SK-N-SH (cell line): ENCODE data around the gene PPM1E. TPM values are rescaled to one million over a fixed set of nuclear protein-coding genes. Genes with fewer than 3 reads are reported as not detected.

ENCODE experiments used
- CTCF ChIA-PET: fragments of 300-600, 350-600 bp; formaldehyde crosslinking; extraction: SDS; loops from one replicate; lab custom pipeline; 2021; lab: Yijun Ruan, JAX
- POLR2A ChIA-PET: fragments of 350-600 bp; sonication (Branson Sonifier 250); formaldehyde crosslinking; extraction: SDS; loops from one replicate; lab custom pipeline; 2020; ENCODE audit warnings: antibody characterized with exemption, inconsistent platforms; lab: Yijun Ruan, JAX
- DNase-seq: peaks from one replicate; pipeline ENCODE4 v3.0.0; 2012
- H2AFZ ChIP-seq: fragments of 200-600 bp; sonication (generic); 2 replicates; pipeline ENCODE4 v1.8.1; 2016; ENCODE audit warnings: antibody characterized with exemption, mild to moderate bottlenecking, low read depth
- H3F3A ChIP-seq: fragments of 200-600 bp; sonication (generic); replicated peaks from 2 replicates; pipeline ENCODE3; 2016; ENCODE audit warnings: antibody characterized with exemption, mild to moderate bottlenecking; ENCODE audit not compliant: insufficient read depth
- H3K27ac ChIP-seq, 2 experiments: fragments of 200-500 bp in 1 of 2; fragments of 200-600 bp in 1 of 2; sonication (Bioruptor generic) in 1 of 2; sonication (generic), shearing (Covaris generic) in 1 of 2; 2 replicates each; pipeline versions ENCODE4 v1.5.1 to v1.6.1; 2014 to 2016; ENCODE audit warnings: low read depth in 2 of 2, inconsistent platforms in 1 of 2, low read length in 1 of 2, mild to moderate bottlenecking in 1 of 2, mixed read lengths in 1 of 2
- H3K27me3 ChIP-seq: fragments of 200-600 bp; sonication (generic), shearing (Covaris generic); 2 replicates; pipeline ENCODE4 v1.6.1; 2016; ENCODE audit warnings: mixed run types; ENCODE audit not compliant: insufficient read depth
- H3K36me3 ChIP-seq, 2 experiments: fragments of 200-500 bp in 1 of 2; fragments of 200-600 bp in 1 of 2; sonication (Bioruptor generic) in 1 of 2; sonication (generic) in 1 of 2; replicated peaks in 1 of 2; 2 replicates each; pipeline versions ENCODE3 to v1.5.1; 2014 to 2016; ENCODE audit warnings: low read length in 1 of 2, mild to moderate bottlenecking in 1 of 2; ENCODE audit not compliant: insufficient read depth in 2 of 2, control insufficient read depth in 1 of 2
- H3K4me1 ChIP-seq, 2 experiments: fragments of 200-500 bp in 1 of 2; fragments of 200-600 bp in 1 of 2; sonication (Bioruptor generic) in 1 of 2; sonication (generic), shearing (Covaris generic) in 1 of 2; 2 replicates each; pipeline versions ENCODE4 v1.5.1 to v1.6.1; 2014 to 2016; ENCODE audit warnings: low read depth in 1 of 2, low read length in 1 of 2, mixed run types in 1 of 2; ENCODE audit not compliant: insufficient read depth in 2 of 2, control insufficient read depth in 1 of 2
- H3K4me2 ChIP-seq: fragments of 200-600 bp; sonication (generic), shearing (Covaris generic); 2 replicates; pipeline ENCODE4 v1.6.1; 2017; ENCODE audit warnings: mixed run types
- H3K4me3 ChIP-seq, 2 experiments: fragments of 200-500 bp in 1 of 2; fragments of 200-600 bp in 1 of 2; sonication (Bioruptor generic) in 1 of 2; sonication (generic), shearing (Covaris generic) in 1 of 2; 2 replicates each; pipeline versions ENCODE4 v1.5.1 to v1.8.1; 2014 to 2016; ENCODE audit warnings: low read depth in 2 of 2, inconsistent platforms in 1 of 2, low read length in 1 of 2, mild to moderate bottlenecking in 1 of 2, mixed read lengths in 1 of 2, moderate library complexity in 1 of 2
- H3K79me2 ChIP-seq: fragments of 200-600 bp; sonication (generic); 2 replicates; pipeline ENCODE4 v1.8.1; 2017; ENCODE audit warnings: mild to moderate bottlenecking; ENCODE audit not compliant: insufficient read depth
- H3K9ac ChIP-seq: fragments of 200-600 bp; sonication (generic); 2 replicates; pipeline ENCODE4 v1.6.1; 2017; ENCODE audit warnings: mixed run types
- H3K9me2 ChIP-seq: fragments of 200-600 bp; sonication (generic); 2 replicates; pipeline ENCODE4 v1.6.1; 2017; ENCODE audit warnings: mixed run types
- H3K9me3 ChIP-seq: fragments of 200-600 bp; sonication (generic); 2 replicates; pipeline ENCODE4 v1.6.1; 2017; ENCODE audit warnings: mixed run types, mild to moderate bottlenecking, moderate library complexity
- H4K20me1 ChIP-seq: fragments of 200-600 bp; sonication (generic); 2 replicates; pipeline ENCODE4 v1.6.1; 2017; ENCODE audit warnings: mild to moderate bottlenecking, mixed run types; ENCODE audit not compliant: insufficient read depth
- CHD2 ChIP-seq: fragments of 150-350 bp; IDR thresholded peaks from 2 replicates; pipeline ENCODE4 v1.6.1; 2018; ENCODE audit warnings: low read length; ENCODE audit not compliant: partially characterized antibody
- FOXJ3 ChIP-seq: sonication (generic); formaldehyde crosslinking; IDR thresholded peaks from 2 replicates; pipeline ENCODE4 v1.5.1; 2020; ENCODE audit warnings: mild to moderate bottlenecking, missing genetic modification reagents
- FOXM1 ChIP-seq: IDR thresholded peaks from 2 replicates; pipeline ENCODE4 v1.4.0; 2012; ENCODE audit warnings: low read depth, mild to moderate bottlenecking
- GABPA ChIP-seq: IDR thresholded peaks from 2 replicates; pipeline ENCODE4 v1.4.0; 2012; ENCODE audit warnings: low read depth, mild to moderate bottlenecking
- GATA2 ChIP-seq: sonication (generic); formaldehyde crosslinking; IDR thresholded peaks from 2 replicates; pipeline ENCODE4 v1.5.0; 2020; ENCODE audit warnings: mild to moderate bottlenecking, missing genetic modification reagents
- MEF2A ChIP-seq: IDR thresholded peaks from 2 replicates; pipeline ENCODE4 v1.4.0; 2012; ENCODE audit warnings: low read depth, borderline replicate concordance
- MXI1 ChIP-seq: IDR thresholded peaks from 2 replicates; pipeline ENCODE4 v1.6.1; 2012; ENCODE audit warnings: mild to moderate bottlenecking, low read depth, low read length, improper control_type of control experiment
- NRF1 ChIP-seq: IDR thresholded peaks from 2 replicates; pipeline ENCODE4 v1.6.1; 2012; ENCODE audit warnings: low read depth, mild to moderate bottlenecking, low read length
- POLR2AphosphoS5 ChIP-seq: IDR thresholded peaks from 2 replicates; pipeline ENCODE4 v1.6.1; 2012; ENCODE audit warnings: low read depth, low read length
- RAD21 ChIP-seq: IDR thresholded peaks from 2 replicates; pipeline ENCODE4 v1.6.1; 2012; ENCODE audit warnings: mild to moderate bottlenecking, low read length
- RFX5 ChIP-seq: IDR thresholded peaks from 2 replicates; pipeline ENCODE4 v1.6.1; 2012; ENCODE audit warnings: mild to moderate bottlenecking, improper control_type of control experiment, low read length
- RXRA ChIP-seq: IDR thresholded peaks from 2 replicates; pipeline ENCODE4 v1.4.0; 2012; ENCODE audit warnings: low read depth, mild to moderate bottlenecking, borderline replicate concordance
- SIN3A ChIP-seq: IDR thresholded peaks from 2 replicates; pipeline ENCODE4 v1.6.1; 2012; ENCODE audit warnings: low read depth, mild to moderate bottlenecking, low read length, moderate library complexity, borderline replicate concordance
- SMC3 ChIP-seq: IDR thresholded peaks from 2 replicates; pipeline ENCODE4 v1.6.1; 2012; ENCODE audit warnings: low read depth, low read length, improper control_type of control experiment
- TCF12 ChIP-seq: IDR thresholded peaks from 2 replicates; pipeline ENCODE4 v1.4.0; 2012
- USF2 ChIP-seq: fragments of 150-350 bp; IDR thresholded peaks from 2 replicates; pipeline ENCODE4 v1.6.1; 2017; ENCODE audit warnings: antibody characterized with exemption, low read length, low read depth, borderline replicate concordance
- YY1 ChIP-seq: IDR thresholded peaks from 2 replicates; pipeline ENCODE4 v1.4.0; 2012; ENCODE audit warnings: low read depth, mild to moderate bottlenecking
- ZBTB33 ChIP-seq: IDR thresholded peaks from 2 replicates; pipeline ENCODE4 v1.4.0; 2012; ENCODE audit warnings: low read depth, borderline replicate concordance
- WGBS: methylation state at CpG from one replicate; pipeline ENCODE4 v1.1.6; 2017; ENCODE audit warnings: low lambda C conversion rate; 5-methylcytosine and 5-hydroxymethylcytosine counted together
- polyA plus RNA-seq, 3 experiments: library from polyadenylated mRNA; depleted of rRNA; stranded (reverse); fragments of >200 nt; gene quantifications; 2 replicates each; pipeline ENCODE4 v1.2.3, GENCODE V29; 2012
- TF ChIP-seq, protein P1 (sequence below): IDR thresholded peaks from 2 replicates; pipeline ENCODE4 v1.4.0; 2012; ENCODE audit warnings: low read depth, borderline replicate concordance

The PPM1E gene
- polyA plus RNA-seq, 1 of the 3 experiments (the other 2 are of a cell fraction): 0.08 TPM

GRCh38 chr17:59001158-59001814 is 245.6 kb downstream of the PPM1E start:
- ChIA-PET POLR2A (no interaction called here), CTCF (interaction anchor here (14.0 kb wide), 1 partner anchor 290 kb away, joined by 204 read pairs; no protein-coding TSS in a partner anchor)
- 83% methylated on average over 10 of the region's 10 CpGs for WGBS
- Histone ChIP-seq H3K4me3 (no peak overlapping the region), H3K79me2 (no peaks in the 10 kb centered on the region), H3K4me2 (no peak overlapping the region), H4K20me1 (no peaks in the 10 kb centered on the region), H3K9me3 (no peaks in the 10 kb centered on the region), H2AFZ (no peak overlapping the region), H3K9me2 (no peaks in the 10 kb centered on the region), H3K36me3 (peaks cover 24 to 39% of the 10 kb centered on the region in 2 experiments), H3K4me1 (peaks cover 0 to 5% of the 10 kb centered on the region in 2 experiments; a peak in 2 of 4 replicates), H3K9ac (no peak overlapping the region), H3F3A (peaks cover 20% of the 10 kb centered on the region), H3K27ac (no peak overlapping the region), H3K27me3 (no peaks in the 10 kb centered on the region)
- DNase-seq: no peak
- no peak for TF ChIP-seq SIN3A

GRCh38 chr17:59002126-59002525 is 246.5 kb downstream of the PPM1E start:
- Histone ChIP-seq H3K79me2 (no peaks in the 10 kb centered on the region), H2AFZ (no peak overlapping the region), H4K20me1 (no peaks in the 10 kb centered on the region), H3K27ac (no peak overlapping the region), H3K9me3 (no peaks in the 10 kb centered on the region), H3K9ac (no peak overlapping the region), H3K4me2 (no peak overlapping the region), H3K27me3 (no peaks in the 10 kb centered on the region), H3K9me2 (no peaks in the 10 kb centered on the region), H3F3A (peaks cover 21% of the 10 kb centered on the region), H3K4me3 (no peak overlapping the region), H3K36me3 (peaks cover 24 to 35% of the 10 kb centered on the region in 2 experiments), H3K4me1 (peaks cover 0 to 5% of the 10 kb centered on the region in 2 experiments; a peak in 2 of 4 replicates)
- 94% methylated on average over 3 of the region's 3 CpGs for WGBS
- CTCF ChIA-PET: interaction anchor here (1.3 to 14.0 kb wide), 3 partner anchors 290 to 424 kb away, joined by 3 to 204 read pairs (median 4); no protein-coding TSS in a partner anchor
- POLR2A ChIA-PET: interaction anchor here (0.5 kb wide), 1 partner anchor 303 kb away, joined by 4 read pairs; no protein-coding TSS in a partner anchor
- DNase-seq: no peak
- TF ChIP-seq RAD21 (no peak), MXI1 (no peak), GABPA (no peak)

DNA sequence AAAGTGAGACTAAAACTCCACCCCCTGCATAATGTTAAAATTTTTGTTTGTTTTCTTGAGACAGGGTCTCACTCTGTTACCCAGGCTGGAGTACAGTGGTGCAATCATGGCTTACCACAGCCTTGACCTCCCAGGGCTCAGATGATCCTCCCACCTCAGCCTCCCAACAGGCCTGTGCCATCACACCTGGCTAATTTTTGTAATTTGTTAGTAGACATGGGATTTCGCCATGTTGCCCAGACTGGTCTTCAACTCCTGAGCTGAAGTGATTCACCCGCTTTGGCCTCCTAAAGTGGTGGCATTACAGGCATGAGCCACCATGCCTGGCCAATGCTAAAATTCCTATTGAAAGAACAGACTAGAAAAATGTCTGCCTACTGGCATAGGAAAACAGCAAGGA is 247.2 kb downstream of the PPM1E start:
- Histone ChIP-seq H3F3A (peaks cover 23% of the 10 kb centered on the region), H2AFZ (no peak overlapping the region), H3K9me2 (no peaks in the 10 kb centered on the region), H4K20me1 (no peaks in the 10 kb centered on the region), H3K27ac (no peak overlapping the region), H3K9ac (no peak overlapping the region), H3K4me1 (peaks cover 0 to 5% of the 10 kb centered on the region in 2 experiments; a peak in 2 of 4 replicates), H3K36me3 (peaks cover 31 to 32% of the 10 kb centered on the region in 2 experiments), H3K4me2 (no peak overlapping the region), H3K79me2 (no peaks in the 10 kb centered on the region), H3K27me3 (no peaks in the 10 kb centered on the region), H3K4me3 (no peak overlapping the region), H3K9me3 (no peaks in the 10 kb centered on the region)
- no peak for DNase-seq
- POLR2A ChIA-PET: no interaction called here
- WGBS: 98% methylated on average over 2 of the region's 2 CpGs
- CTCF ChIA-PET: interaction anchor here (1.2 to 14.0 kb wide), 6 partner anchors 11 to 485 kb away, joined by 3 to 204 read pairs (median 14); no protein-coding TSS in a partner anchor
- TF ChIP-seq GABPA: no peak
- no peak for TF ChIP-seq ZBTB33
- no peak for TF ChIP-seq YY1
- no peak for TF ChIP-seq POLR2AphosphoS5
- TF ChIP-seq, protein P1, sequence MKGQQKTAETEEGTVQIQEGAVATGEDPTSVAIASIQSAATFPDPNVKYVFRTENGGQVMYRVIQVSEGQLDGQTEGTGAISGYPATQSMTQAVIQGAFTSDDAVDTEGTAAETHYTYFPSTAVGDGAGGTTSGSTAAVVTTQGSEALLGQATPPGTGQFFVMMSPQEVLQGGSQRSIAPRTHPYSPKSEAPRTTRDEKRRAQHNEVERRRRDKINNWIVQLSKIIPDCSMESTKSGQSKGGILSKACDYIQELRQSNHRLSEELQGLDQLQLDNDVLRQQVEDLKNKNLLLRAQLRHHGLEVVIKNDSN: no peak
- TF ChIP-seq MEF2A: no peak
- no peak for TF ChIP-seq USF2
- no peak for TF ChIP-seq NRF1
- no peak for TF ChIP-seq FOXM1
- no peak for TF ChIP-seq RAD21
- TF ChIP-seq FOXJ3 (CRISPR knock-in tag): no peak
- no peak for TF ChIP-seq SMC3
- TF ChIP-seq CHD2: no peak
- TF ChIP-seq GATA2 (CRISPR knock-in tag): no peak
- no peak for TF ChIP-seq RFX5
- no peak for TF ChIP-seq RXRA
- no peak for TF ChIP-seq TCF12
- TF ChIP-seq MXI1: no peak
